HG03135 (cell line): Measurements from ENCODE around the gene ARF1.
"Not testable (repeated sequence)": the region's sequence is repeated elsewhere in the genome, so short reads cannot be mapped to it uniquely, and the experiment has no call there.

Experiments used
- ATAC-seq: cut with Tn5 transposase; IDR thresholded peaks from one replicate; pipeline ENCODE4 v1.9.1; 2021; ENCODE audit warnings: mild to moderate bottlenecking, moderate library complexity; ENCODE audit not compliant: unreplicated experiment

ARF1 gene

DNA sequence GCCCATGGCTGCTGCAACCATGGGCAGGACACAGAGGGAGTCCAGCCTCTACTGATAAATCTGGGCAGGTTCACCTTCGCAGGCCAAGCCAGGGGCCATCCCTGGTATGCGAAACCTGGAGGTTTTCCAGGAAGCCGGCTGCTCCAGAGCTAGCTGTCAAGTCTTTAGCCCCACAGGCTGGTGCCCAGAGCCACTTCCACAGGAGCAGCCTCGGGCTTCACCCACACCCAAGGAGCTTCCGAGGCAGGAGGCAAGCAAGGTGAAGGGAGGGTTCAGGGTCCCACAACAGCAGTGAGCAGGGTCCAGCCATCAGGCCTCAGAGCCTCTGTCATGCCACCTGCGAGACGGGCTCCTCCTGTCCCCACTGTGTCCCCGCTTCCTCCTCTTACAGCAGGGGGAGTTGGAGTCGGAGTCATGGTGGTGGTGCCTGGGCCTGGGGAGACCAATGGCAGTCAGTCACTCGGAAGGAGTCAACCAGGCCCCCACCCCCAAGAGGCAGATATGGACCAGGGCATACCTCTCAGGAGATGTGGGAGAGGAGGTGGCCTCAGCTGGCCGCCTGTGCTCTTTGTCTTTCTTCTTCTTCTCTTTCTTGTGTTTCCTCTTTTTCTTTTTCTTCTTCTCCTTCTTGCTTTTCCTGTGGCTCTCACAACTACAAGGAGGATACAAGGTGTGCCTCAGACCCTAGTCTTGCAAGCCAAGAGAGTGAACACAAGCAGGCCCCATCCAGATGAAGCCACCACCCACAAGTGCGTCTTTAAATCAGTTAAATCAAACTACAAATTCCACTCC, 18.5 kb downstream of the ARF1 start:
- ATAC-seq, result no peak

DNA sequence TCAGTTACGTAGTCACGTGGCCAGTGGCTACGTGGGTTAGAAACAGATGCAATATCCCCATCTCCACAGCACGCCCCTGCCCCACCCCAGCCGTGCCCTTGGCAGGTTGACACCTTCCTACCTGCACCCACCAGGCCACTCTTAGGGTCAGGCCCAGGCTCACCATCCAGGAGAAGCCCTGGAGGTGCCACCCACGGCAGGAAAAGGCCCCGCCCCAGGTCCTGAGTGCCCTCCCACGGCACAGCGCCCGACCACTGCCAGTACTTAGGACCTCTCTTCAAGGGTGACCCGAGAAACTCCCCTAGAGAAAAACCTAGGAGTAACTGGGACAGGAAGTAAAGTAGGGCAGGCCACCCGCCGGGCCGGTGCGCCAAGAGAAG, 19.1 kb downstream of the ARF1 start:
- ATAC-seq, result no peak

GRCh38 chr1:228101994-228102790, 19.7 kb downstream of the ARF1 start:
- ATAC-seq, result peak; percentile 2

DNA sequence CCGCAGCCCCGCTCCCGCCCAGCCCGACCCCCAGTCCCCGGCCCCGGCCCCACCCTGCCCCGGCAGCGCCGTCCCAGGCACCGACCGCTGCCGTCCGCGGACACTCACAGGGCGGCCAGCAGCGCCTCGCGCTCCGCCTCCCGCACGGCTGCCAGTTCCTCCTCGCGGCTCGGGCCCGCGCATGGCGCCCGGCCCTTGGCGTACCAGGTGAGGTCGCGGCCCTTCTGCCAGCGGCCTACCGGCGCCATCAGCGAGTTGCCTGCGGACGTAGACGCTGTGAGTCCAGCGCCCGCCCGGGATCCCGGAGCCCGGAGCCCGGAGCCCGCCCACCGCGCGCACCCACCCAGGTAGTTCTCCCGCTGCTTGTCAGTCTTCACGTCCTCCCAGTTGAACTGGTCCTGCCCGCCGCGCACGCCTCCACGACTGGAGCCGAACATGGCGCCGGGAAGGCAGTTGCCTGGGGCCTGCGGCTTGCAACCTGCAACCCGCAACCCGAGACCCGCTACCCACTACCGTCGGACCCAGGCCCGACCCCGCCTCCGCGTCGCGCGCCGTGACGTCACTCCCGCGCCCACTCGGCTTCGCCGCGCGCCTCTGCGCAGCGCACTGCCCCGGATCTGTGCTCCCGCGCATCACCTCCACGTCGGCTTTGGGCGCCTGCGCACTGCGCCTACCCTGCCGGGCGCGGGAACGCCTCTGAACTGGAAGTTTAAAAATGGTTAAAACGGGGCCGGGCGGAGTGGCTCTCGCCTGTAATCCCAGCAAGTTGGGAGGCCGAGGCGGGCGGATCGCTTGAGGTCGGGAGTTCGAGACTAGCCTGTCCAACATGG, 20.5 kb downstream of the ARF1 start, which contains the start of gene C1orf35:
TSS of gene C1orf35 (minus strand) at position 535 of the 830 bp plus-strand sequence. CDS start at position 437, 98 bp downstream.
- peak; percentile 68 for ATAC-seq

DNA sequence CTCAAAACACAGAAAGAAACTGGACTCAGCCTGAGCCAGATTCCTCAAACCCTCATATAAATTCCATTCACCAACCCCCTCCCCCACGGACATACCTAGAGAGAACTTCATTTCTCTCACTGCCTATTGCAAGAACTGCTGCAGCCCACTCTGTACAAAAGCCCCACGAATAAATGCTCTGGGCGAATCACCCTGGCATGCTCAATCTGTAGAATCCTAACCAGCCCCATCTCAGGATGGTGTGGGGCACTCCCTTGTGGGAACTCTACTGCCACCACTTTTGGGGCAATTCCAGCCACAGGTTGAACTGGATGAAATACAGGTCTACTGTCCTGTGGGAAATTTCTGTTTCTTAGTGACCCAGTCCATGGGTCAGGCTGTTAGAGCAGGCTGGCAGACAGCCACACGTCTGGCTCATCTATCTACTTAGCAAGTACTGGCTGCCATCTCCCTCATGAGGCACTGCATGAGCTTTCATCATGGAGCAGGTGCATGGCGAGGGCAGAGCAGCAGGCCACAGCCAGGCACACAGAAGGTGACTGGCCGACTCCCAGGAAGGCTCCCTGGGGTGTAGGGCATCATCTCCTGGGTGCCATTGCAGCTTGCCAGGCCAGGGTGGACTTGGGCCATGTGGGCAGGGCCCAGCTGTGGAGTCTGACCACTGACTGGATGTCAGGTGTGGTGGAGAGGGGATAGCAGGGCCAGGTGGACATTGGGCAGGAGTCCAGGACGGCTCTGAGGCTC, 22.2 kb downstream of the ARF1 start:
- no peak for ATAC-seq

DNA sequence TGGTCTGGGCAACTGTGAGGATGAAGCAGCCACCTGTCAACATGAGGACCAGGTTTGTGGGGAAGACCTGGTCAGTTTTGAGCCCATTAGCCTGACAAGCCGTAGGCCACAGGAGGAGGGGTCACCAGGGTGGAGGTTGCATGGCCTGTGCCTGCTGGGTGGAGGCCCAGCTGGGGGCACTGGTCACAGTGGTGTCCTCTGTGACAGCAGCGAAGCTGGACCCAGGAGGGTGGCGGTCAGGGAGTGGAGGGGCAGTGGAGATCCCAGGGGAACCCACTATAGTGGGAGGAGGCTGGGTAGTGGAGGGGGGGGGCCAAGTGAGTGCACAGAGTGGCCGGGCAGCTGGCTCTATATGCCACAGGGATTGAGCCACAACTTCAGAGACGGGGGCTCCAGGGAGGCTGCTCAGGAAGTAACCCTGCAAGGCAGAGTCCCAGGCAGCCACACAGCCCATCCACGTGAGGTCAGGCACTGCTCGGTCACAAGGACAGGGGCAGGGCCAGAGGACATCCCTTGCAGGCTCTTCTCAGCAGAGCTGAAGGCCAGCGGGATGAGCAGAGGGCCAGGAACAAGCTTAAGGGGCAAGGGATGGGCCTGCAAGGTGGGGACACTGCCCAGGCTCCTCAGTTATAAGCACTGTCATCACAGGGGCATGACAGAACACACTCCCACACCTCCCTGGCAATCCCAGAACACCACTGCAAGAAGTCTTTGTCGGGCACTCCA, 22.9 kb downstream of the ARF1 start:
- ATAC-seq, result no peak

- ATAC-seq, result no peak
These were observed 23.7 kb downstream of the ARF1 start for GRCh38 chr1:228105996-228106799.

- ATAC-seq, result no peak
These were observed 24.2 kb downstream of the ARF1 start for GRCh38 chr1:228106800-228107054.

GRCh38 chr1:228107636-228108035, 25.1 kb downstream of the ARF1 start:
- ATAC-seq, result no peak

DNA sequence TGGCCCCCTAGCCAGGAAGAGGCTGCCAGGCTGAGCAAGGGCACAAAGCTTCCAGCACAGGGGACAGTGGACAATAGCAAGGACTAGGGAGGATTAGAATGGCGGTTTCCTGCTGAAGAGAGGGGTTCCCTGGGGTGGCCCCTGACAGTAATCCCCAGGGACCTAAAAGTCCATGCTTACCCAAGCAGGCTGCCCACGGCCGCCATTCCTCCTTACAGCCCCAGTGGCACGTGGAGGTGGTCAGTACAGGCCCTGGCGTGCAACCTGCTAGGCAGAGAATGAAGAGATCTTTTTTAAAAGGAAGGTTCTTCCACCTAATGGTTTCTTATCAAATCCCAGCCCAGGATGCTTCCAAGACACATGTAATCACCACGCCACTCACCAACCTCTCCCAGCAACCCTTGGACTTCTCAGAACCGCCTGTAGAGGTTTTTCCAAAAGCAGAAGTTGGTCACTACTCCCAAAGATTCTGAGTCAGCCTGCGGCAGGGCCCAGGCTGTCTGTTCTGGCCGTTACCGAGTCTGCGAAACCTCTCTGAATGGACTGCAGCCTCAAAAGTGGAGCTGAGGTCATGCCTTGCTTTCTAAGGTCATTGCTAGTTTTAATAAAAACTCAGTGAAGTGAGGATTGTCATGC, 25.7 kb downstream of the ARF1 start:
- ATAC-seq, result no peak

- no peak for ATAC-seq
These were observed 26.2 kb downstream of the ARF1 start for GRCh38 chr1:228108742-228109072.

DNA sequence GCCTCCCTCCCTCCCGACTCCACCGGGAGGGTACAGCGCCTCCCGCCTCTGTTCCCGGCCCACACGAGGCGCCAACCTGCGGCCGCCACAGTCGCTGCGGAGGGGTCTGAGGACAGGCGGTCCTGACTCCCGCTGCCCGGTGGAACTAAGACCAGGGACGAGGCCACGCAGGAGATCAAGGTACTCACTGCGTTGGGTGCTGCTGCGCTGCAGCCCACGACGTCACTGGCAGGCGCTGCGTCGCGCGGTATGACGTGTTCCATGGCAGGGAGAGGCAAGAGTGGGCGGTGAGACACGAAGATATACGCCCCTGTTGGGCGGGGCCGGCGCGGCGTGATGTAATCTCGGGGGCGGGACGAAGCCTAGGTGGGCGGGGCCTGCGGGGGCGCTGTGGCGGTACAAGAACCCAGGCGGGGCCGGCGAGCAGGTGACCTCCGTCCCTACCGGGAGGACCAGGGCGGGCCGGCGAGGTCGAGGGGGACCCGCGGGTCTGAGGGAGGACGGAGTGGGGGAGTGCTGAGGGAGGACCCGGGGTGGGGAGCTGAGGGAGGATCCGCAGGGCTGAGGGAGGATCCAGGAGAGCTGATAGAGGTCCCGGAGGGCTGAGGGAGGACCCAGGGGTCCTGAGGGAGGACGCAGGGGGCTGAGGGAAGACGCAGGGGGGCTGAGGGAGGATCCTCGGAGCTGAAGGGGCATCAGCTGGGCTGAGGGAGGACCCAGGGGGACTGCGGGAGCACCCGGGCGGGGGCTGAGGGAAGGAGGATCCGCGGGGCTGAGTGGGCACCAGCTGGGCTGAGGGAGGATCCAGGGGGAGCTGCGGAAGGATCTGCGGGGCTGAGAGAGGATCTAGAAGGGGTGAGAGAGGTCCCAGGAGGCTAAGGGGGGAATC, 26.8 kb downstream of the ARF1 start, which contains the start of gene MRPL55:
TSS of gene MRPL55 (minus strand) at position 227 of the 889 bp plus-strand sequence. CDS start 1,039 bp downstream, outside the sequence.
- peak; percentile 90 for ATAC-seq

DNA sequence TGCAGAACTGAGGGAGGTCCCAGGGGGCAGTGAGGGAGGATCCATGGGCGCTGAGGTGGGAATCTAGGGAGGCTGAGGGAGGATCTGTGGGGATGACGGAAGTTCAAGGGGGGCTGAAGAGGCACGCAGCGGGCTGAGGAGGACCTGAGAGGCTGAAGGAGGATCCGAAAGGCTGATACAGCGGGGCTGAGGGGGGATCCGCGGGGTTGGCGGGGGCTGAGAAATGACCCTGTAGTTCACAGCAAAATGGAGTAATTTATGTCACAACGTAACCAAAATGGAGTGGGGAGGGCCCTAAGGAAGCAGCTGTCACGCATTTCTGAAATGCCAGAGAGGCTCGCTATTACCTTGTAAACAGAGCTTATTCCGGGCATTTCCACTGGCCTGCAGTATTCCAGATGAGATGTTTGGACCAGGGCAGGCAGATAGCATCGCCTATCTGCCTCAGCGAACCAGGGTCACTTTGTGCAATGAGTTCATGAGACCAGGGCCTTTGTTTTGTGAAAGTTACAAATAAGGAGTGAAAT, 27.5 kb downstream of the ARF1 start:
- no peak for ATAC-seq

GRCh38 chr1:228110556-228110955, 28.0 kb downstream of the ARF1 start:
- ATAC-seq, result no peak

DNA sequence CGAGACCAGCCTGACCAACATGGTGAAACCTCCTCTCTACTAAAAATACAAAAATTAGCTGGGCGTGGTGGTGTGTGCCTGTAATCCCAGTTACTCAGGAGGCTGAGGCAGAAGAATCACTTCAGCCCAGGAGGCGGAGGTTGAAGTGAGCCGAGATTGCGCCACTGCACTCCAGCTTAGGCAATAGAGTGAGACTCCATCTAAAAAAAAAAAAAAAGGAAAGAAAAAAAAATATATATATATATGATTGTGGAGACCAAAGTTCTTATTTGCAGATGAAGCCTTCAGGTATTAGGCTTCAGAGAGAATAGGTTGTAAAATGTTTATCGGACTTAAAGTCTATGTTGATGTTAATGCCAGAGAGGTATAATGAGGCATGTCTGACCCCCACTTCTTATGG, 28.8 kb downstream of the ARF1 start:
- ATAC-seq, result not testable (repeated sequence)

- ATAC-seq, result no peak
These were observed 29.7 kb downstream of the ARF1 start for GRCh38 chr1:228112167-228112566.

DNA sequence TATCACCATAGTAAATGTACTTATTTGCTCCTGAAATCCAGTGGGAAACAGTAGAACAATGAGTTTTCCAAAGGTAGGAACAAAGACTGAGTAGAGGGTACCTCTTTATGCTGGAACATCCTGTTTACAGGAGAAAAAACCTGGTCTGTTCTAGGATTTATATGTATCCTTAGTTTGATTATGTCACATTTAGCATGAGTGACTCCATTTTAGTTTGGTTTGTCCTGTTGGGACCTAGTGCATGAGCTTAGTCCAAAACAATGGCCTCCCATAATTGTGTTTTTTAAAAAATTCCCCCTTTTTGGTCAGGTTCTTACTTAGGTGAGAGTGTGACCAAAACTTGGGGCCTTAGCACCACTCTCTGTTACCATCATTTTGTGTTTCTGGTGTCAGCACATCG, 30.1 kb downstream of the ARF1 start:
- no peak for ATAC-seq

- no peak for ATAC-seq
These were observed 32.3 kb downstream of the ARF1 start for GRCh38 chr1:228114827-228115226.
